Left lung (tissue), 10 donors: ENCODE results near the gene EXOC3L4. TPM values are rescaled to one million over a fixed set of nuclear protein-coding genes. Genes with fewer than 3 reads are reported as not detected.

Source experiments
- ATAC-seq: fragments of 200-7000 bp; cut with Tn5 transposase; one replicate; pipeline ENCODE4 v1.9.1; 2020; ENCODE audit warnings: moderate library complexity
- DNase-seq, 4 donors: peaks; one replicate each; pipeline ENCODE4 v3.0.0-alpha.2; 2013 to 2020
- H3K27ac ChIP-seq, 2 donors: fragments of 200-600 bp; sonication (generic) in 1 of 2; one replicate each; pipeline versions ENCODE4 v1.5.0 to v1.8.0; 2020 to 2021
- H3K27me3 ChIP-seq, 2 donors: fragments of 200-600 bp; sonication (generic) in 1 of 2; one replicate each; pipeline versions ENCODE4 v1.5.0 to v1.8.0; 2020 to 2021
- H3K36me3 ChIP-seq, 2 donors: fragments of 200-600 bp; sonication (generic) in 1 of 2; one replicate each; pipeline versions ENCODE4 v1.5.0 to v1.8.0; 2020 to 2021
- H3K4me1 ChIP-seq, 2 donors: fragments of 200-600 bp; one replicate each; pipeline ENCODE4 v1.8.0; 2021
- H3K4me3 ChIP-seq, 2 donors: fragments of 200-600 bp; sonication (generic) in 1 of 2; one replicate each; pipeline versions ENCODE4 v1.5.0 to v1.8.0; 2020 to 2021; ENCODE audit warnings: mild to moderate bottlenecking in 1 of 2
- H3K9me3 ChIP-seq, 2 donors: fragments of 200-600 bp; sonication (generic) in 1 of 2; one replicate each; pipeline versions ENCODE4 v1.5.0 to v1.8.0; 2020 to 2021
- intact Hi-C, 2 donors: fragments of 100-400 bp; cut with DNase I; formaldehyde crosslinking; loops; one replicate each; pipeline versions ENCODE4 v1.11.2 to v1.14.2; 2022
- polyA plus RNA-seq, 6 donors: library from polyadenylated mRNA; unstranded; fragments of 120-200 nt; gene quantifications; one replicate each; pipeline ENCODE4 v1.2.1, GENCODE V29; 2013; ENCODE audit not compliant: insufficient read length in 6 of 6
- total RNA-seq, 2 donors: library from RNA; stranded (reverse); fragmentation: NEBNext Ultra II Directional; extraction: Animal tissue kit (Norgen Biotek cat#: 25700); gene quantifications; one replicate each; pipeline ENCODE4 v1.2.1, GENCODE V29; 2021
- TF ChIP-seq, protein P1 (sequence below), 2 donors: fragments of 200-600 bp; sonication (generic) in 1 of 2; IDR thresholded peaks; one replicate each; pipeline versions ENCODE4 v1.5.0 to v1.8.0; 2021; ENCODE audit warnings: antibody characterized with exemption in 2 of 2
- donor health status: DM: no; HTN: yes; CAD: no.
- donor health status: DM: no; HTN: no; CAD: no.

EXOC3L4 gene
- total and polyA plus RNA-seq, 8 donors, result 1.9 to 6.2 (median 3.7) TPM

DNA sequence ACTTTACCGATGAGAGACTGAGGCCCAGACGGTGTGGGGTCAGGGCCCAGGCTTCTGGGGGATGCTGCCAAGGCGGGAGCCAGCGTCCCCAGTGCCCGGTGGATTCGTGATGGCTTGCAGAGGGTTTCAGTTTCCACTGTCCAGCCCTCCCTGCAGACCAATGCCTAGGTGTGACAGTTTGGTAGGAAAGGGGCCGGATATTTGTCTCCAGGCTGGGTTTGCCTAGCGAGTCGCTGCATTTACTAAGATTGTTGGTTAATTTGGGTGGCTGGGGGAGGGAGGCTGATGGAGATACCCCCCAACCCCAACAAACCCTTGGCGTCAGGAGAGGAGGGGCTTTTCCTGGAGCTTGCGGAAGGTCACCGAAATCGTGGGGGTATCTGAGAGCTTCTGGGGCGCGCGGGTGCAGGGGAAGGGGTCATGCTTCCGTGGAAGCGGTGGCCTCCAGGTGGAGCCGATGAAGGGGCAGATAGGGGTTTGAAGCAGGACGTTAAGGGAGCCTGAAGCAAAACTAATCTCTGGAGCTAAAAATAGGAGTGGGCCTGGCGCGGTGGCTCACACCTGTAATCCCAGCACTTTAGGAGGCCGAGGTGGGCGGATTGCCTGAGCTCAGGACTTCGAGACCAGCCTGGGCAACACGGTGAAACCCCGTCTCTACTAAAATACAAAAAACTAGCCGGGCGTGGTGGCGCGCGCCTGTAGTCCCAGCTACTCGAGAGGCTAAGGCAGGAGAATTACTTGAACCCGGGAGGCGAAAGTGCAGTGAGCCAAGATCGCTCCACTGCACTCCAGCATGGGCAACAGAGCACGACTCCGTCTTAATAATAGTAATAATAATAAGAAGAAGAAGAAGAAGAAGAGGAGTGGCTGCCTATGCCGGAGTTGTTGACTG is 36.1 kb upstream of the EXOC3L4 start:
- intact Hi-C loops, result no loop called here
- peak in 1 of 4 donors; percentile 22 for DNase-seq
- H3K36me3 ChIP-seq, result no peaks in the 10 kb centered on the region
- H3K4me3 ChIP-seq, result peak overlapping the region; percentile 69 to 87
- H3K4me1 ChIP-seq, result peaks cover 4 to 27% of the 10 kb centered on the region in 2 donors
- TF ChIP-seq, protein P1, sequence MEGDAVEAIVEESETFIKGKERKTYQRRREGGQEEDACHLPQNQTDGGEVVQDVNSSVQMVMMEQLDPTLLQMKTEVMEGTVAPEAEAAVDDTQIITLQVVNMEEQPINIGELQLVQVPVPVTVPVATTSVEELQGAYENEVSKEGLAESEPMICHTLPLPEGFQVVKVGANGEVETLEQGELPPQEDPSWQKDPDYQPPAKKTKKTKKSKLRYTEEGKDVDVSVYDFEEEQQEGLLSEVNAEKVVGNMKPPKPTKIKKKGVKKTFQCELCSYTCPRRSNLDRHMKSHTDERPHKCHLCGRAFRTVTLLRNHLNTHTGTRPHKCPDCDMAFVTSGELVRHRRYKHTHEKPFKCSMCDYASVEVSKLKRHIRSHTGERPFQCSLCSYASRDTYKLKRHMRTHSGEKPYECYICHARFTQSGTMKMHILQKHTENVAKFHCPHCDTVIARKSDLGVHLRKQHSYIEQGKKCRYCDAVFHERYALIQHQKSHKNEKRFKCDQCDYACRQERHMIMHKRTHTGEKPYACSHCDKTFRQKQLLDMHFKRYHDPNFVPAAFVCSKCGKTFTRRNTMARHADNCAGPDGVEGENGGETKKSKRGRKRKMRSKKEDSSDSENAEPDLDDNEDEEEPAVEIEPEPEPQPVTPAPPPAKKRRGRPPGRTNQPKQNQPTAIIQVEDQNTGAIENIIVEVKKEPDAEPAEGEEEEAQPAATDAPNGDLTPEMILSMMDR (IDR thresholded peaks at IDR 0.05), result no peak
- peak overlapping the region; percentile 39 to 69 for H3K27ac ChIP-seq
- peak; percentile 22 for ATAC-seq
- H3K9me3 ChIP-seq, result no peaks in the 10 kb centered on the region
- peaks cover 0 to 55% of the 10 kb centered on the region in 2 donors for H3K27me3 ChIP-seq

DNA sequence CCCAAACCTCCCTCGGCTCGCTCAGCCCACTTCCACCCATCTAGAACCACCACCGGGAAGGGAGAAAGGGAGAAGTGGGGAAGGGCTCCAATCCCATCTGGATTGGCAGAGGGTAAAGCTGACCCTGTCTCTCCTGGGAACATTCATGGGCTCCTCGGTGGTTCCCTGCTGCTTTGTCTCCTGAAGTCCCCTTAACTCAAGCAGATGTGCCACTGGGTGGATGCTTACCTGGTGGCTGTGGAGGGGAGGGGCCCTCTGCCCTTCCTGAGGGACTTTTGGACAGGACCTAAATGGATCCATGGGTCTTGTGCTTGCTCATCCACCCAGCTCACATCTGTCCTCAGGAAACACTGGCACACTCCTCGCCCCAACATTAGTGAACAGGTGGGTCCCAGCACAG is 35.0 kb upstream of the EXOC3L4 start:
- Histone ChIP-seq H3K27me3 (peaks cover 0 to 54% of the 10 kb centered on the region in 2 donors), H3K36me3 (no peaks in the 10 kb centered on the region), H3K4me3 (no peak overlapping the region), H3K27ac (no peak overlapping the region), H3K9me3 (no peaks in the 10 kb centered on the region), H3K4me1 (peaks cover 4 to 22% of the 10 kb centered on the region in 2 donors)
- ATAC-seq, result no peak
- no peak for DNase-seq
- TF ChIP-seq, protein P1 (IDR thresholded peaks at IDR 0.05), result no peak
- intact Hi-C loops, result no loop called here

DNA sequence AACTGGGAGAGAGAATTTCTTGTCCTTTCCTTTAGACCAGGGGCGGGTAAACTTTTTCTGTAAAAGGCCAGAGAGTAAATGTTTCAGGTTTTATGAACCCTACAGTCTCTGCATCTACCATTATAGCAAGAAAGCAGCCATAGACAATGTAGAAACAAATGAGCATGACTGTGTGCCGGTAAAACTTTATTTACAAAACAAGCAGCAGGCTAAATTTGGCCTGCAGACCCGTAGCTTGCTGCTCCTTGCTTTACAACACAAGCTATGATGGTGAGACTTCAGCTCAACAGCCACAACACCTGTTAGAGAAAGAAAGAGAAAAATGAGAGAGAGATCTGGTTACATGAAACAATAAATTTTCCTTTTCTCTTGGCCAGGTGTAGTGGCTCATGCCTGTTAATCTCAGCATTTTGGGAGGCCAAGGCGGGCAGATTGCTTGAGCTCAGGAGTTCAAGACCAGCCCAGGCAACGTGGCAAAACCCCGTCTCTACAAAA is 33.0 kb upstream of the EXOC3L4 start:
- Histone ChIP-seq H3K4me3 (no peak overlapping the region), H3K9me3 (no peaks in the 10 kb centered on the region), H3K27me3 (peaks cover 0 to 34% of the 10 kb centered on the region in 2 donors), H3K36me3 (no peaks in the 10 kb centered on the region), H3K27ac (no peak overlapping the region), H3K4me1 (peaks cover 0 to 8% of the 10 kb centered on the region in 2 donors)
- intact Hi-C loops, result no loop called here
- TF ChIP-seq, protein P1 (IDR thresholded peaks at IDR 0.05), result no peak
- ATAC-seq (no peak), DNase-seq (no peak)

DNA sequence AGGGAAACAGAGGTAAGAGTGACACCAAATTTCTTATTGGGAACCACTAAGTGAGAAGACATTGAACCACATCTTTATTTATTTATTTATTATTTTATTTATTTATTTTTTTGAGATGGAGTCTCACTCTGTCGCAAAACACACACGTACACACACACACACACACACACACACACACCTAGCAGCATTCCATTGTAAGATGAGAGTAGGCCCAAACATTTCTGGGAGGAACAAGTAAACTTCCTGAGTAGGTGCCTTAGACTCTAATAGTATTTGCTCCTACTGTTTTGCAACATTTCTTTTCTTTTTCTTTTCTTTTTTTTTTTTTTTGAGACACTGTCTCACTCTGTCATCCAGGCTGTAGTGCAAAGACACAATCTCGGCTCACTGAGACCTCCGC is 30.1 kb upstream of the EXOC3L4 start:
- Histone ChIP-seq H3K4me1 (peaks cover 0 to 19% of the 10 kb centered on the region in 2 donors), H3K4me3 (no peak overlapping the region), H3K9me3 (no peaks in the 10 kb centered on the region), H3K27ac (no peak overlapping the region), H3K36me3 (no peaks in the 10 kb centered on the region), H3K27me3 (peaks cover 0 to 10% of the 10 kb centered on the region in 2 donors)
- no peak for DNase-seq
- ATAC-seq, result peak; percentile 30
- TF ChIP-seq, protein P1 (IDR thresholded peaks at IDR 0.05), result no peak
- intact Hi-C loops, result no loop called here

DNA sequence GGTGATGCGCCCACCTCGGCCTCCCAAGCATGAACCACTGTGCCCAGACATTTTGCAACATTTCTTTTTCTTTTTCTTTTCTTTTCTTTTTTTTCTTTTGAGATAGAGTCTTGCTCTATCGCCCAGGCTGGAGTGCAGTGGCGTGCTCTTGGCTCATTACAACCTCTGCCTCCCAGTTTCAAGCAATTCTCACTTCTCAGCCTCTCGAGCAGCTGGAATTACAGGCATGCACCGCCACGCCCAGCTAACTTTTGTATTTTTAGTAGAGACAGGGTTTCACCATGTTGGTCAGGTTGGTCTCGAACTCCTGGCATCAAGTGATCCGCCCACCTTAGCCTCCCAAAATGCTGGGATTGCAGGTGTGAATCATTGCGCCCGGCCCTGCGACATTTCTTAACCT is 29.5 kb upstream of the EXOC3L4 start:
- H3K9me3 ChIP-seq, result no peaks in the 10 kb centered on the region
- H3K27ac ChIP-seq, result no peak overlapping the region
- intact Hi-C loops, result no loop called here

More for the DNA sequence above, 29.5 kb upstream of the EXOC3L4 start:
- DNase-seq (no peak), ATAC-seq (no peak)
- Histone ChIP-seq H3K27me3 (peaks cover 0 to 4% of the 10 kb centered on the region in 2 donors), H3K4me3 (no peak overlapping the region), H3K4me1 (peaks cover 0 to 19% of the 10 kb centered on the region in 2 donors), H3K36me3 (no peaks in the 10 kb centered on the region)
- TF ChIP-seq, protein P1 (IDR thresholded peaks at IDR 0.05), result no peak
